ENCODE measurements around the gene HOXD4.

The HOXD4 gene

GRCh38 chr2:176188774-176189680 lies 37.7 kb downstream of the HOXD4 start:
- no peak for DNase-seq (ENCODE audit: low read depth)

DNA sequence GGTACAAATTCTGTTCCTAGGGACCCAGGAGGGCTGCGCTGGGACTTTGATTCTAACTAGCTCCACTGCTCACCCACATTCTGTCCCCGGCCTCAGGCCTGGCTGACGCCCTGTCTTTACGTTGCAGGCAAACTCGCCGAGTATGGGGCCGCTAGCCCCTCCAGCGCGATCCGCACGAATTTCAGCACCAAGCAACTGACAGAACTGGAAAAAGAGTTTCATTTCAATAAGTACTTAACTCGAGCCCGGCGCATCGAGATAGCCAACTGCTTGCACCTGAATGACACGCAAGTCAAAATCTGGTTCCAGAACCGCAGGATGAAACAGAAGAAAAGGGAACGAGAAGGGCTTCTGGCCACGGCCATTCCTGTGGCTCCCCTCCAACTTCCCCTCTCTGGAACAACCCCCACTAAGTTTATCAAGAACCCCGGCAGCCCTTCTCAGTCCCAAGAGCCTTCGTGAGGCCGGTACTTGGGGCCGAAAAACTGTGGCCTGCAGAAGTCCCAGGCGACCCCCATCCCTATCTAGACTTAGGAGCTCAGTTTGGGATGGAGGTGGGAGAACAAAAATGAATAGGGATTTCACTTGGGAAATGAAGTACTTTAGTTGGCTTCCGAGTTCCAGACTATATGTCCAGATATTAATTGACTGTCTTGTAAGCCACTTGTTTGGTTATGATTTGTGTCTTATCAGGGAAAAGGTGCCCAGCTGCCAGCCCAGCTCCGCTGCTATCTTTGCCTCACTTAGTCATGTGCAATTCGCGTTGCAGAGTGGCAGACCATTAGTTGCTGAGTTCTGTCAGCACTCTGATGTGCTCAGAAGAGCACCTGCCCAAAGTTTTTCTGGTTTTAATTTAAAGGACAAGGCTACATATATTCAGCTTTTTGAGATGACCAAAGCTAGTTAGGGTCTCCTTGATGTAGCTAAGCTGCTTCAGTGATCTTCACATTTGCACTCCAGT lies 38.6 kb downstream of the HOXD4 start:
- no peak for DNase-seq (ENCODE audit: low read depth)

DNA sequence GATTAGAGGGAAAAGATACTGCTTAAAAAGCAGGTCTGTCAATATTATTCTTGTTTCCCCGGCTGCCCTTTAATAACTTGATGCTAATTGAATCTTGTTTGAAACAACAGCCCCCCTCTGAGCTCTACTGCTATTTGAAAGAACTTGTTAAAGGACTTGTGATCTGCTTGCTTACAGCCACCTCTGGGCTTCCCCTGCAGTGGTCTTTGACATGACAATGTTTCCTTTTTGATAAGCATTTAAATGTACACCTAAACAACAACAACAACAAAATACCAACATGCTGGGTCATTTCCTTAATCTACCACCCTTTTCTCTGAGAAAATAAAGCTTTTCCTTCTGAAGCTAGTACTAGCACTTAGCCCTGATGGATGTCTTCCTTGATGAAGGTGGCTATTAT lies 41.0 kb downstream of the HOXD4 start:
- DNase-seq (ENCODE audit: low read depth): no peak

GRCh38 chr2:176193048-176193447 lies 41.7 kb downstream of the HOXD4 start:
- DNase-seq (ENCODE audit: low read depth): no peak

- DNase-seq (ENCODE audit: low read depth): no peak
Measured at GRCh38 chr2:176199902-176200301, 48.6 kb downstream of the HOXD4 start.

- no peak for DNase-seq (ENCODE audit: low read depth)
Measured at GRCh38 chr2:176200971-176201370, 49.6 kb downstream of the HOXD4 start.

DNA sequence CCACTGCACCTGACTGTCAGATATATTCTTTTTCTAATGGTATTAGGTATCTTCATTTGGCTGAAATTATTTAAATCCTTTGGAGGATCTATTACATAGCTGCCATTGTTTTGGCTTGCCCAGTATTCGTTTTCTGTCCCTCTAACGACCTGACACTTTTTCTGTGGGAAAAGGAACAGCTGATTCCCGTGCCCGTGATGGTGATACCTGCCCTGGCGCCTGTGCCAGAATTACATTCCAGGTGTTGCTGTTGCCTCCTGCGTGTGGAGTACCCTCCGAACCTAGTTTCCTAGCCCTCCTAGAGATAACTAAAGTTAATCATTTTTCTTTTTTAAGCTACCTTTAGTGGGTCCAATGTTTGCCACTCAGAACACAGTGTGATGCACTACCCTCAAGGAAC lies 51.1 kb downstream of the HOXD4 start:
- no peak for DNase-seq (ENCODE audit: low read depth)

All from activated T-cell treated with anti-CD3 and anti-CD28 coated beads for 48 hours (primary cell).